Gastroesophageal sphincter (tissue), 4 donors: ENCODE results near the gene KLHL17. TPM values are rescaled to one million over a fixed set of nuclear protein-coding genes. Genes with fewer than 3 reads are reported as not detected.

Experiments
- ATAC-seq: fragments of 150-250 bp; one replicate; pipeline ENCODE4 v1.9.1; 2016; ENCODE audit warnings: mild to moderate bottlenecking, moderate library complexity
- H3K27ac ChIP-seq, 4 donors: fragments of 200-600 bp; sonication (generic) in 3 of 4; 1 replicate in 3 of 4; 2 replicates in 1 of 4; pipeline ENCODE4 v1.5.1; 2016 to 2019
- H3K27me3 ChIP-seq: fragments of 200-600 bp; sonication (generic); one replicate; pipeline ENCODE4 v1.5.1; 2019
- H3K36me3 ChIP-seq, 2 donors: fragments of 200-600 bp; sonication (generic); one replicate each; pipeline ENCODE4 v1.5.1; 2019; ENCODE audit warnings: control low read depth in 1 of 2
- H3K4me1 ChIP-seq, 3 donors: fragments of 200-600 bp; sonication (generic); 1 replicate in 2 of 3; 2 replicates in 1 of 3; pipeline ENCODE4 v1.5.1; 2016 to 2019; ENCODE audit warnings: control low read depth in 2 of 3
- H3K4me3 ChIP-seq, 2 donors: fragments of 200-600 bp; sonication (generic); one replicate each; pipeline ENCODE4 v1.5.1; 2019; ENCODE audit warnings: mild to moderate bottlenecking in 1 of 2, moderate library complexity in 1 of 2
- H3K9me3 ChIP-seq, 3 donors: fragments of 200-600 bp; sonication (generic); one replicate each; pipeline ENCODE4 v1.5.1; 2017 to 2019; ENCODE audit warnings: control low read depth in 2 of 3
- CTCF ChIP-seq, 4 experiments: fragments of 200-600 bp in 2 of 4; fragments of 450-650 bp in 2 of 4; sonication (generic) in 1 of 4; IDR thresholded peaks; one replicate each; pipeline ENCODE4 v1.5.1; 2017 to 2019; ENCODE audit warnings: antibody characterized with exemption in 4 of 4, mild to moderate bottlenecking in 2 of 4, moderate library complexity in 2 of 4
- EP300 ChIP-seq: sonication (generic); formaldehyde crosslinking; IDR thresholded peaks from one replicate; pipeline ENCODE4 v1.6.1; 2017; ENCODE audit warnings: antibody characterized with exemption, mild to moderate bottlenecking
- POLR2A ChIP-seq, 2 donors: fragments of 450-650 bp; IDR thresholded peaks; one replicate each; pipeline ENCODE4 v1.6.1; 2017; ENCODE audit warnings: antibody characterized with exemption in 2 of 2, mild to moderate bottlenecking in 2 of 2, moderate library complexity in 1 of 2
- POLR2AphosphoS5 ChIP-seq: sonication (generic); formaldehyde crosslinking; IDR thresholded peaks from one replicate; pipeline ENCODE4 v1.6.1; 2017; ENCODE audit warnings: antibody characterized with exemption
- WGBS, 2 donors: methylation state at CpG; one replicate each; pipeline ENCODE4 v1.1.5; 2018; ENCODE audit warnings: low coverage in 1 of 2; 5-methylcytosine and 5-hydroxymethylcytosine counted together
- total RNA-seq, 4 donors: library from RNA; depleted of rRNA; stranded (reverse); fragments of >200 nt; gene quantifications; one replicate each; pipeline ENCODE4 v1.1.0, GENCODE V29; 2016

Gene KLHL17
- total RNA-seq, 4 donors from 2014 or later, result 3.6 to 12.0 (median 10.1) TPM

DNA sequence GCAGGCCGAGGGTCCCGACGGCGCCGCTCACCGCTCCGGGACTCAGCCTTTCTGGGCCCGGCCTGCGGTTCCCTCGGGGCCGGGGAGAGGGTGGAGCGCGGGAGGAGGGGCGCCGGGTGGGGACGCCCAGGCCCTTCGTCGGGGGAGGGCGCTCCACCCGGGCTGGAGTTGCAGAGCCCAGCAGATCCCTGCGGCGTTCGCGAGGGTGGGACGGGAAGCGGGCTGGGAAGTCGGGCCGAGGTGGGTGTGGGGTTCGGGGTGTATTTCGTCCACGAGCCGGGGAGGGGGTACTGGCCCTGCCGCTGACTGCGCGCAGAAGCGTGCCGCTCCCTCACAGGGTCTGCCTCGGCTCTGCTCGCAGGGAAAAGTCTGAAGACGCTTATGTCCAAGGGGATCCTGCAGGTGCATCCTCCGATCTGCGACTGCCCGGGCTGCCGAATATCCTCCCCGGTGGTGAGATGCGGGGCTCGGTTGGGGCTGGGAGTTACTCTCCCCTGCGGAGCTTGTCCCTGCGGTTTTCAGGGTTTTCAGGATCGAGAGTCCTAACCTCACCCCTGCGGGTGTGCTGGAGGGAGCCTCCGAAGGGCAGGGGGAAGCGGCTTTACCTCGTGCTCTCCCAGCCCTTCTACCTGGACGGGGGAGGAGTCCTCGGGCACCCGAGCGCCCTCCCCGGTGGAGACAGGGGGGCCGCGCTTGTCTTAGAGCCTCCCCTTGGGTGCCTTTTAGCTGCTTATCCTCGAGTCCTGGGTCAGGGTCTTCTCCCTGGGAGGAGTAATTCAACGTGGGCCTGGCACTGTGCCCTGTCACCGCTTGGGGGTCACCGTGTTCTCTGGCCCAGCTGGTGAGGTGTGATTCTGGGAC is 34.6 kb upstream of the KLHL17 start:
- H3K9me3 ChIP-seq, result no peaks in the 10 kb centered on the region
- WGBS, 2 donors, result 0 to 7% methylated on average over 2 to 3 of the region's 65 CpGs
- peak; percentile 45 for ATAC-seq
- TF ChIP-seq EP300 (no peak), POLR2A (IDR thresholded peaks at IDR 0.05) (no peak), CTCF (IDR thresholded peaks at IDR 0.05) (no peak)
- no peaks in the 10 kb centered on the region for H3K36me3 ChIP-seq
- H3K27me3 ChIP-seq, result peaks cover 96% of the 10 kb centered on the region
- peak overlapping the region in 2 of 4 donors; percentile 27 to 65 for H3K27ac ChIP-seq
- H3K4me1 ChIP-seq, result peaks cover 0 to 63% (median 29%) of the 10 kb centered on the region in 3 donors
- peak overlapping the region in 1 of 2 donors; percentile 64 for H3K4me3 ChIP-seq

- Histone ChIP-seq H3K36me3 (no peaks in the 10 kb centered on the region), H3K9me3 (no peaks in the 10 kb centered on the region), H3K27me3 (peaks cover 97% of the 10 kb centered on the region), H3K4me1 (peaks cover 0 to 50% (median 21%) of the 10 kb centered on the region in 3 donors), H3K27ac (no peak overlapping the region), H3K4me3 (no peak overlapping the region)
- no peak for ATAC-seq
- no peak for TF ChIP-seq CTCF (IDR thresholded peaks at IDR 0.05)
- TF ChIP-seq EP300, result no peak
- no peak for TF ChIP-seq POLR2A (IDR thresholded peaks at IDR 0.05)
- WGBS, 2 donors, result 20% methylated on average over 1 of the region's 9 CpGs; no CpG with 5 or more reads in 1 of the 2 donors
Observed at GRCh38 chr1:927234-927633, 33.1 kb upstream of the KLHL17 start.

DNA sequence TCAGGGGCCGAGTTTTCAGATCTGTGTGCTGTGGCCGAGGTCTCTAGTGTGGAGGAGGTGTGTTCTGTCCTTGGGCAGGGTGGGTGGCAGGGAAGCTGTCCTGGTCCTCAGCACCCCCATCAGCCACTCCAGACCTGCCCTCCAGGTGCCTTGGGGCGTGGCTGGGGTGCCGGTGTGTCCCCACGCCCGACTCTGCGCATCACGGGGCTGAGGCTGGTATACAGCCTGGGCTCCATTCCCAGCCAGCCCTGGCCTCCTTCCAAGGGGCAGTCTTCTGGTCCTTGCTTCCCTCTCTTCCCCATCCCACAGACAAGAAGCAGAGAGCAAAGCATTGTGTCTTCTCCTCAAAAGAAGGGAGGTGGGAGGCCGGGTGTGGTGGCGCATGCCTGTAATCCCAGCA is 32.6 kb upstream of the KLHL17 start:
- Histone ChIP-seq H3K4me1 (peaks cover 0 to 45% (median 21%) of the 10 kb centered on the region in 3 donors), H3K4me3 (no peak overlapping the region), H3K27ac (no peak overlapping the region), H3K27me3 (peaks cover 97% of the 10 kb centered on the region), H3K9me3 (no peaks in the 10 kb centered on the region), H3K36me3 (no peaks in the 10 kb centered on the region)
- ATAC-seq, result no peak
- TF ChIP-seq CTCF (IDR thresholded peaks at IDR 0.05) (no peak), POLR2A (IDR thresholded peaks at IDR 0.05) (no peak), EP300 (no peak), POLR2AphosphoS5 (no peak)
- WGBS, 2 donors, result no CpG with 5 or more reads among the region's 10 CpGs

DNA sequence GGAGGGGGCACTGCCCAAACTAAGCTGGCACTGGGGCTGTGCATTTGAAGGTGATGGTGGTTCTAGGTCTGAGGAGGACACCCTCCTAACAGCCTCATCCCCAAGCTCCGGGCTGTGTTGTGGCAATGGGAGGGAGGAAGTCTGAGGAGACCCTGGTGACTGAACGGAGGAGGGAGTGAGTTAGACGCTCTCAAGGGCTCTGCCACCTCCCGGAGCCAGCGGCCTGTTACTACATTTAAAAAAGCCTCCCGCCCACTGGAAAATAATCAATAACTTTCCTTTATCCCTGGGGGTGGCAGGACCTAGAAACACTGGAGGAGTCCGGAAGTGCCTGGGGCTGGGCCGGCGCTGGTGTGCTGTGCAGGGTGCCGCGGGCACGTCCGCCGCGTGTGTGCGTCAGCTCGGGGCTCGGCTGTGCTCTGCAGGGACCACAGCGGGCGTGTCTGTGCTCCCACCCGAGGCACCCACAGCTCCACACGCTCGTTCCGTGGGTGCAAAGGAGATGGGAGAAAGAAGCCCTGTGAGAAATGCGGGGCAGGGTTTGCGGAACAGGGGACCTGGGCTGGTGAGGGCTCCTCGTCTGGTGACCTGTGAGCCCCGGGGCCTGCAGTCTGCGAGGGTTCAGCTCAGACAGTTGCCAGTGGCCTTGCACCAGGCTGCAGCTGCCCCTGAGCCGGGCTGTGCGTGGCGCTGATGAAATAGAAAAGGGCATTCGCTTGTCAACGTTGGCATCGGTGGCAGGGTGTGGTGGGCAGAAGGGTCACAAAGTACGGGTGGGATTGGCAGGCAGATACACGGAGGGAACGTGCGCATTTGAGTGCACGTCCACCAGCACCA is 31.3 kb upstream of the KLHL17 start:
- no CpG with 5 or more reads among the region's 40 CpGs for whole genome bisulfite sequencing, 2 donors
- H3K36me3 ChIP-seq, result no peaks in the 10 kb centered on the region
- no peak overlapping the region for H3K27ac ChIP-seq
- H3K27me3 ChIP-seq, result peaks cover 95% of the 10 kb centered on the region
- no peak for ATAC-seq
- no peak overlapping the region for H3K4me3 ChIP-seq
- H3K9me3 ChIP-seq, result no peaks in the 10 kb centered on the region
- H3K4me1 ChIP-seq, result peaks cover 0 to 32% (median 13%) of the 10 kb centered on the region in 3 donors
- no peak for TF ChIP-seq CTCF (IDR thresholded peaks at IDR 0.05)
- no peak for TF ChIP-seq POLR2AphosphoS5
- TF ChIP-seq POLR2A (IDR thresholded peaks at IDR 0.05), result no peak
- TF ChIP-seq EP300, result no peak
